Adrenal gland (tissue), 12 donors: ENCODE data around the gene TCF12. TPM values are rescaled to one million over a fixed set of nuclear protein-coding genes. Genes with fewer than 3 reads are reported as not detected.

Experiments
- DNase-seq, 7 donors: peaks; one replicate each; pipeline ENCODE4 v3.0.0-alpha.2; 2019 to 2020
- H3K27ac ChIP-seq, 5 donors: fragments of 200-600 bp; sonication (generic) in 4 of 5; 1 replicate in 3 of 5; 2 replicates in 2 of 5; pipeline versions ENCODE4 v1.5.1 to v1.8.0; 2016 to 2020; ENCODE audit warnings: mild to moderate bottlenecking in 1 of 5
- H3K27me3 ChIP-seq: fragments of 200-600 bp; 2 replicates; pipeline ENCODE4 v1.8.0; 2021
- H3K36me3 ChIP-seq, 2 donors: fragments of 200-600 bp; replicated peaks in 1 of 2; 1 replicate in 1 of 2; 2 replicates in 1 of 2; pipeline versions ENCODE4 v1.5.1 to v1.8.0; 2018 to 2022
- H3K4me1 ChIP-seq, 2 donors: fragments of 200-600 bp; replicated peaks in 1 of 2; 1 replicate in 1 of 2; 2 replicates in 1 of 2; pipeline versions ENCODE4 v1.5.1 to v1.8.0; 2018 to 2021
- H3K4me3 ChIP-seq, 4 donors: fragments of 200-600 bp; sonication (generic) in 3 of 4; one replicate each; pipeline ENCODE4 v1.5.1; 2016 to 2018
- H3K9me3 ChIP-seq, 3 donors: fragments of 200-600 bp; sonication (generic) in 1 of 3; replicated peaks in 1 of 3; 1 replicate in 2 of 3; 2 replicates in 1 of 3; pipeline versions ENCODE4 v1.5.1 to v1.8.0; 2016 to 2021
- POLR2A ChIP-seq, 2 donors: fragments of 450-650 bp; IDR thresholded peaks; one replicate each; pipeline ENCODE4 v1.6.1; 2017; ENCODE audit warnings: antibody characterized with exemption in 2 of 2, mild to moderate bottlenecking in 2 of 2, moderate library complexity in 1 of 2
- WGBS, 4 donors: extraction: QIAGEN DNeasy Blood & Tissue Kit in 2 of 4; methylation state at CpG; one replicate each; pipeline versions ENCODE4 v1.1.5 to v1.1.7; 2013 to 2017; 5-methylcytosine and 5-hydroxymethylcytosine counted together
- intact Hi-C, 2 donors: fragments of 100-400 bp; cut with DNase I; formaldehyde crosslinking; loops; one replicate each; pipeline versions ENCODE4 v1.14.1 to v1.15.0; 2022 to 2023
- polyA plus RNA-seq, 3 donors: library from polyadenylated mRNA; stranded (reverse); fragments of 200-250 nt in 2 of 3; fragments of 350-450 nt in 1 of 3; fragmentation: Illumina TruSeq in 1 of 3; extraction: RNeasy Lipid Tissue Mini Kit (QIAGEN cat#74804) in 1 of 3; gene quantifications; one replicate each; pipeline ENCODE4 v1.2.3, GENCODE V29; 2013 to 2014
- total RNA-seq, 9 donors: library from RNA; depleted of rRNA in 4 of 9; stranded (reverse); fragments of >200 nt in 4 of 9; fragments of 120-200 nt in 1 of 9; fragmentation: NEBNext Ultra II Directional in 1 of 9; extraction: Animal tissue kit (Norgen Biotek cat#: 25700) in 1 of 9; gene quantifications; one replicate each; pipeline versions ENCODE4 v1.1.0 to v1.2.4, GENCODE V29; 2013 to 2023
- TF ChIP-seq, protein P1 (sequence below), 6 experiments: fragments of 450-650 bp in 4 of 6; fragments of 200-600 bp in 2 of 6; sonication (generic) in 1 of 6; IDR thresholded peaks; 1 replicate in 5 of 6; 2 replicates in 1 of 6; pipeline versions ENCODE4 v1.5.1 to v1.8.0; 2016 to 2021; ENCODE audit warnings: antibody characterized with exemption in 6 of 6, mild to moderate bottlenecking in 2 of 6, moderate library complexity in 1 of 6
- donor health status: healthy with polysubstance abuse.
- donor health status: Bipolar disorder and iron deficiency.
- donor health status: DM: yes; HTN: yes; CAD: no.
- donor health status: DM: no; HTN: no; CAD: no.
- donor health status: DM: no; HTN: no; CAD: no.
- donor health status: DM: yes; HTN: yes; CAD: no.

Gene TCF12
- total and polyA plus RNA-seq, 12 donors: 7.6 to 121 (median 75.6) TPM

DNA sequence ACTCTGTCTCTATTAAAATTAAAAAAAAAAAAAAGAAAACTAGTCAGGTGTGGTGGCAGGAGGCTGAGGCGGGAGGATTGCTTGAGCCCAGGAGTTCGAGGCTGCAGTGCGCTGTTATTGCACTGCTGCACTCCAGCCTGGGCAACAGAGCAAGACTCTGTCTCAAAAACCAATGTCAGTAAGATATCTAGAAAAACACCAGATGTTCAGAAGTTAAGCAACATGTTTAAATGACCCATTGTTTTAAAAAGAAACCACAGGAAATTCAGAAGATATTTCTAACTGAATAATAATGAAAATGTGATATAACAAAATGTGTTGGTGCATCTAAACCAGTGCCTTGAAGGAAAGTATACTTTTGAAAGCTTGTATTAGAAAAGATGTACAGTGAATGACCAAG lies 254.5 kb downstream of the TCF12 start:
- no peaks in the 10 kb centered on the region for H3K4me1 ChIP-seq
- WGBS, 4 donors: 86 to 98% (median 92%) methylated on average over 3 of the region's 3 CpGs
- TF ChIP-seq POLR2A (IDR thresholded peaks at IDR 0.05): no peak
- TF ChIP-seq, protein P1, sequence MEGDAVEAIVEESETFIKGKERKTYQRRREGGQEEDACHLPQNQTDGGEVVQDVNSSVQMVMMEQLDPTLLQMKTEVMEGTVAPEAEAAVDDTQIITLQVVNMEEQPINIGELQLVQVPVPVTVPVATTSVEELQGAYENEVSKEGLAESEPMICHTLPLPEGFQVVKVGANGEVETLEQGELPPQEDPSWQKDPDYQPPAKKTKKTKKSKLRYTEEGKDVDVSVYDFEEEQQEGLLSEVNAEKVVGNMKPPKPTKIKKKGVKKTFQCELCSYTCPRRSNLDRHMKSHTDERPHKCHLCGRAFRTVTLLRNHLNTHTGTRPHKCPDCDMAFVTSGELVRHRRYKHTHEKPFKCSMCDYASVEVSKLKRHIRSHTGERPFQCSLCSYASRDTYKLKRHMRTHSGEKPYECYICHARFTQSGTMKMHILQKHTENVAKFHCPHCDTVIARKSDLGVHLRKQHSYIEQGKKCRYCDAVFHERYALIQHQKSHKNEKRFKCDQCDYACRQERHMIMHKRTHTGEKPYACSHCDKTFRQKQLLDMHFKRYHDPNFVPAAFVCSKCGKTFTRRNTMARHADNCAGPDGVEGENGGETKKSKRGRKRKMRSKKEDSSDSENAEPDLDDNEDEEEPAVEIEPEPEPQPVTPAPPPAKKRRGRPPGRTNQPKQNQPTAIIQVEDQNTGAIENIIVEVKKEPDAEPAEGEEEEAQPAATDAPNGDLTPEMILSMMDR (IDR thresholded peaks at IDR 0.05): no peak
- H3K36me3 ChIP-seq: no peaks in the 10 kb centered on the region
- no peaks in the 10 kb centered on the region for H3K9me3 ChIP-seq
- H3K27me3 ChIP-seq: no peaks in the 10 kb centered on the region
- H3K27ac ChIP-seq: no peak overlapping the region
- no peak overlapping the region for H3K4me3 ChIP-seq
- no peak for DNase-seq
- intact Hi-C loops: no loop called here

DNA sequence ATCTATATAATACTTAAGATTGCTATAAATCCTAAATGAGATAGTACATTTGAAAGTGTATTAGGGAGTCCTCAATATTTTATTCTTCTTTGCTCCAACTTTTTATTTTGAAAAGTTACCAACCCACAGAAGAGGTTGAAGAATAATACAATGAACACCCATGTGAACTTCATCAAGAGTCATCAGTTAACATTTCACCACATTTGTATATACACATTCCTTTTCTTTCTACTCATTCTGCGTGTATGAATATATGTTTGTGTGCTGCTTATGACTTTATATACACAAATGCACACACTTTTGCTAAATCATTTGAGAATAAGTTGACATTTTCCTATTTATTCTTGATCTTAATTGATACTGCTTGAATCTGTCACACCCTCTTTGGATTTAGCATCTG lies 264.6 kb downstream of the TCF12 start:
- intact Hi-C loops: no loop called here
- WGBS, 4 donors: 95 to 100% (median 100%) methylated on average over 1 of the region's 1 CpG
- H3K4me1 ChIP-seq: peaks cover 0 to 10% of the 10 kb centered on the region in 2 donors
- no peak overlapping the region for H3K4me3 ChIP-seq
- H3K36me3 ChIP-seq: no peaks in the 10 kb centered on the region
- H3K27ac ChIP-seq: no peak overlapping the region
- TF ChIP-seq POLR2A (IDR thresholded peaks at IDR 0.05): no peak
- TF ChIP-seq, protein P1 (IDR thresholded peaks at IDR 0.05): no peak
- H3K9me3 ChIP-seq: no peaks in the 10 kb centered on the region
- DNase-seq: no peak
- no peaks in the 10 kb centered on the region for H3K27me3 ChIP-seq

DNA sequence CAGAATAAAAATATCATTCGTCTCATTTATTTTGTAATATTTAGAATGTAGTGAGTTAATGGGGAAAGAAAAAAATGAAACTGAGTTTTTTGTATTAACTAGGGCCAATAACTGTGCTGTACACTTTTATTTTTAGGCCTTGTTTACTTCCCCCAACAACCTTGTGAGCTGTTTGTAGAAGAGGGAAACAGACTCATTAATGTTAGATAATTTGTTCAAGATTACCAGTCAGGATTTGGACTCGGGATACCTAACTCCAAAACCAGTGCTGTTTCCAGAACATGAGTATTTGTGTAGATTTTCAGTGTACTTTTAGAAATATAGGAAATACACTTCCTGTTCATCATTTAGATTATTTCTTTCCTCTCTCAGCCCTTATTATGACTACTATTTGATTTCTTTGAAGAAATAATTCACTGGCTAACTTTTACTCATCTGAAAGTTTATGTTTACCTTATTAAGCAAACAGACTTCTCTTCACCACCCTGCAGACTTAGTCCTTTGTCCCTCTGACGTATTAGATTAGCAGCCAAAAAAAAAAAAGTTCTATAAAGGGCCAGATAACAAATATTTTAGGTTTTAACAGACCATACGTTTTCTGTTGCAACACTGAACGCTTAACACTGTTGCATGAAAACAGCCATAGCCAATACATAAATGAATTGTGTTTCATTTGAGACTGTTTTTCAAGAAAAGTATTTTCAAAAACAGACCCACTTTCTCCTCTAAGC lies 265.3 kb downstream of the TCF12 start:
- no peak overlapping the region for H3K4me3 ChIP-seq
- H3K27me3 ChIP-seq: no peaks in the 10 kb centered on the region
- H3K36me3 ChIP-seq: no peaks in the 10 kb centered on the region
- no peak for DNase-seq
- intact Hi-C loops: no loop called here
- 66 to 74% (median 69%) methylated on average over 5 of the region's 5 CpGs for WGBS, 4 donors
- no peaks in the 10 kb centered on the region for H3K9me3 ChIP-seq
- no peak overlapping the region for H3K27ac ChIP-seq
- peaks cover 0 to 10% of the 10 kb centered on the region in 2 donors for H3K4me1 ChIP-seq
- TF ChIP-seq, protein P1 (IDR thresholded peaks at IDR 0.05): no peak
- no peak for TF ChIP-seq POLR2A (IDR thresholded peaks at IDR 0.05)

DNA sequence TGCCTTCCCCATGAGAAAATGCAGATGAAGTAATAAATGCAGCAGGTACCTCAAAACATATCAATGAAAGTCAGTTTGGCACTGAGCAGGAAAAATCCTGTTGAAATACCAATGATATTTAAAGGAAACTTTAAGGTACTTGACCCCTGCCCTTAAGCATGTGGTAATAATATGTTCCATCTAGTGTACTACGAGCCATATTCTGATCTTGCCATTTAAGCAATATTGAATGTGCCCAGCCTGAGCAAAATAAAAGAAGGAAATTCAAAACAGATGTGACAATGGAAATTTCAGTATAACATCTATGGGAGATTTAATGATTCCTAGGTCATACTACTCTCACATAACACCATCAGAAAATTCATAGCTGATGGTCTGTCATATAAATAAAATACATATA lies 266.1 kb downstream of the TCF12 start:
- no peaks in the 10 kb centered on the region for H3K36me3 ChIP-seq
- H3K9me3 ChIP-seq: no peaks in the 10 kb centered on the region
- no peak for DNase-seq
- peaks cover 0 to 10% of the 10 kb centered on the region in 2 donors for H3K4me1 ChIP-seq
- TF ChIP-seq, protein P1 (IDR thresholded peaks at IDR 0.05): no peak
- no peak for TF ChIP-seq POLR2A (IDR thresholded peaks at IDR 0.05)
- intact Hi-C loops: no loop called here
- H3K27ac ChIP-seq: no peak overlapping the region
- H3K27me3 ChIP-seq: no peaks in the 10 kb centered on the region
- WGBS, 4 donors: 67 to 92% (median 86%) methylated on average over 1 of the region's 1 CpG
- H3K4me3 ChIP-seq: no peak overlapping the region
